K562 (cell line): ENCODE data around the gene DHRS11. TPM values are rescaled to one million over a fixed set of nuclear protein-coding genes. Genes with fewer than 3 reads are reported as not detected.

Experiments used
- BMI1 ChIP-seq: fragments of 150-350 bp; IDR thresholded peaks from 2 replicates; pipeline ENCODE4 v1.6.1; 2014; ENCODE audit warnings: low read length
- CREB1 ChIP-seq, 2 experiments: sonication (generic) in 1 of 2; formaldehyde crosslinking in 1 of 2; IDR thresholded peaks; 2 replicates each; pipeline versions ENCODE4 v1.6.1 to v1.8.0; 2012 to 2022; ENCODE audit warnings: inconsistent platforms in 1 of 2, mild to moderate bottlenecking in 1 of 2, missing genetic modification reagents in 1 of 2, moderate library complexity in 1 of 2
- CXXC5 ChIP-seq: fragments of 250-450 bp; sonication (Bioruptor Pico); IDR thresholded peaks from 2 replicates; pipeline ENCODE4 v1.8.0; 2022; ENCODE audit warnings: inconsistent platforms, mild to moderate bottlenecking, moderate library complexity
- E2F3 ChIP-seq: fragments of 250-450 bp; sonication (Bioruptor Pico); IDR thresholded peaks from 2 replicates; pipeline ENCODE4 v1.4.0; 2020; ENCODE audit warnings: mild to moderate bottlenecking
- GABPB2 ChIP-seq: fragments of 250-450 bp; sonication (Bioruptor Pico); conservative IDR thresholded peaks from 2 replicates; pipeline ENCODE4 v1.5.1; 2021; ENCODE audit warnings: mild to moderate bottlenecking
- ILF3 ChIP-seq: fragments of 450-650 bp; IDR thresholded peaks from 2 replicates; pipeline ENCODE4 v1.6.1; 2018; ENCODE audit warnings: antibody characterized with exemption, mild to moderate bottlenecking, moderate library complexity, borderline replicate concordance
- L3MBTL2 ChIP-seq: fragments of 450-650 bp; IDR thresholded peaks from 2 replicates; pipeline ENCODE4 v1.6.1; 2016; ENCODE audit warnings: mild to moderate bottlenecking, moderate library complexity
- MECOM ChIP-seq: fragments of 250-450 bp; sonication (Bioruptor Pico); IDR thresholded peaks from 2 replicates; pipeline ENCODE4 v1.8.0; 2022; ENCODE audit warnings: inconsistent platforms
- MEF2D ChIP-seq: conservative IDR thresholded peaks from 2 replicates; pipeline ENCODE4 v1.6.1; 2016; ENCODE audit warnings: low read depth, missing genetic modification characterization, missing compliant biosample characterization
- PCBP2 ChIP-seq: fragments of 200-400 bp; formaldehyde crosslinking; IDR thresholded peaks from 2 replicates; pipeline ENCODE4 v1.6.1; 2018; ENCODE audit warnings: low read length, low read depth, mild to moderate bottlenecking, moderate library complexity; ENCODE audit not compliant: poor library complexity, severe bottlenecking
- POLR2B ChIP-seq: fragments of 450-650 bp; IDR thresholded peaks from 2 replicates; pipeline ENCODE4 v1.6.1; 2018; ENCODE audit warnings: low read depth; ENCODE audit not compliant: partially characterized antibody
- RBM14 ChIP-seq: fragments of 200-400 bp; formaldehyde crosslinking; IDR thresholded peaks from 2 replicates; pipeline ENCODE4 v1.6.1; 2018; ENCODE audit warnings: low read depth, mild to moderate bottlenecking, low read length, moderate library complexity, borderline replicate concordance; ENCODE audit not compliant: insufficient read depth
- TEAD4 ChIP-seq, 2 experiments: sonication (generic) in 1 of 2; formaldehyde crosslinking in 1 of 2; IDR thresholded peaks; 2 replicates each; pipeline versions ENCODE4 v1.6.1 to v1.8.0; 2012 to 2022; ENCODE audit warnings: borderline replicate concordance in 1 of 2, inconsistent platforms in 1 of 2, low read length in 1 of 2, mild to moderate bottlenecking in 1 of 2, missing genetic modification reagents in 1 of 2
- ZNF140 ChIP-seq: fragments of 250-450 bp; sonication (Bioruptor Pico); IDR thresholded peaks from 2 replicates; pipeline ENCODE4 v1.8.0; 2021; ENCODE audit warnings: moderate library complexity, mild to moderate bottlenecking, inconsistent platforms
- ZNF507 ChIP-seq: conservative IDR thresholded peaks from 2 replicates; pipeline ENCODE4 v1.6.1; 2017; ENCODE audit warnings: missing genetic modification characterization, missing compliant biosample characterization
- polyA plus RNA-seq, 8 experiments: library from polyadenylated mRNA; depleted of rRNA in 4 of 8; stranded (reverse) in 5 of 8; unstranded in 3 of 8; fragments of >200 nt; fragmentation: Nextera tagmentation in 2 of 8; fragmentation: Illumina TruSeq in 1 of 8; extraction: Ambion mirVana in 2 of 8; extraction: Trizol in 1 of 8; gene quantifications; 2 replicates each; pipeline versions ENCODE4 v1.2.1 to v1.2.3, GENCODE V29; 2011 to 2014; ENCODE audit warnings: inconsistent platforms in 1 of 8, missing spikeins in 1 of 8
- total RNA-seq, 7 experiments: library from RNA; depleted of rRNA in 6 of 7; stranded (reverse); fragments of >200 nt in 6 of 7; fragmentation: Illumina TruSeq in 2 of 7; extraction: Trizol in 2 of 7; gene quantifications; 2 replicates each; pipeline versions ENCODE4 v1.2.1 to v1.2.3, GENCODE V29; 2011 to 2021; ENCODE audit warnings: low replicate concordance in 1 of 7
- TF ChIP-seq, protein P1 (sequence below): IDR thresholded peaks from 3 replicates; pipeline ENCODE4 v1.6.1; 2011; ENCODE audit warnings: borderline replicate concordance, mild to moderate bottlenecking, moderate library complexity; ENCODE audit not compliant: insufficient read length; ENCODE audit errors: extremely low read depth
- TF ChIP-seq, protein P2 (sequence below): sonication (generic); formaldehyde crosslinking; IDR thresholded peaks from 2 replicates; pipeline ENCODE4 v1.8.0; 2023; ENCODE audit warnings: missing genetic modification reagents, mild to moderate bottlenecking, borderline replicate concordance
- TF ChIP-seq, protein P3 (sequence below): sonication (generic); formaldehyde crosslinking; IDR thresholded peaks from 2 replicates; pipeline ENCODE4 v1.8.1; 2022; ENCODE audit warnings: missing genetic modification reagents

DHRS11 gene
- total and polyA plus RNA-seq, 9 of the 15 experiments (the other 6 are each of a cell fraction or from before 2014, with no cell fraction given): 15.2 to 123 (median 59.8) TPM

DNA sequence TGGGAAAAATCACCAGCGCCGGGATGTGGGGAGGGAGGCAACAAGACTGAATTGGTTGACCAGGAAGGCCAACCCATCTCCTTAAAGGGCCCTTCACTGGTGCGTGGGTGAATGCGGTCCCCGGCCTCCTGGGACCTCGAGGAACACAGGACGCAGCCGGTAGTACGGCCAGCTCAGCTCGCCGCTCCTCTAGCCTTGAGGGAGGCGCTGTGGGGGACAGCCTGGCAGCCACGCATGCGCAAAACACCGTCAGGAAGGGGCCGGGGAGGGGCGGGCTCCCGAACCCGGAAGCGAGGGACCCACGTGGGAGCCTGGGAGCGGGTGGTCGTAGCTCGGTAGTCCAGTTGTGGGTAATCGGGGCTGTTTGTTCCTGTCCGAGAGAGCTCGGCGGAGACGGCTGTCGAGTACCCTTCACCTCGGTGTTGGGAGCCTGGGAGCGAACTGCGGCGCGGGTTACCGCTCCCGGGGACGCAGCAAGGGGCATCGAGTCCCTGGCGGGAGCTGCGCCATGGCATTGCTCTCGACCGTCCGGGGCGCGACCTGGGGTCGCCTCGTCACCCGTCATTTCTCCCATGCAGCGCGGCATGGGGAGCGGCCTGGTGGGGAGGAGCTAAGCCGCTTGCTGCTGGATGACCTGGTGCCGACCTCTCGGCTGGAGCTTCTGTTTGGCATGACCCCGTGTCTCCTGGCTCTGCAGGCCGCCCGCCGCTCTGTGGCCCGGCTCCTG is 9.8 kb downstream of the DHRS11 start, which contains the start of gene MRM1 (continued):
- TF ChIP-seq BMI1: no peak
- no peak for TF ChIP-seq MEF2D
- no peak for TF ChIP-seq MECOM (CRISPR knock-in tag)
- TF ChIP-seq ILF3: no peak
- TF ChIP-seq CREB1 (IDR thresholded peaks at IDR 0.05): peak; percentile 64; the same call in 1 of the 2 replicates
- no peak for TF ChIP-seq CREB1 (CRISPR knock-in tag; IDR thresholded peaks at IDR 0.05)
- no peak for TF ChIP-seq TEAD4 (IDR thresholded peaks at IDR 0.05; ENCODE audit: low read length)
- TF ChIP-seq TEAD4 (CRISPR knock-in tag; IDR thresholded peaks at IDR 0.05; ENCODE audit: borderline replicate concordance): no peak
- no peak for TF ChIP-seq PCBP2
- TF ChIP-seq, protein P1, sequence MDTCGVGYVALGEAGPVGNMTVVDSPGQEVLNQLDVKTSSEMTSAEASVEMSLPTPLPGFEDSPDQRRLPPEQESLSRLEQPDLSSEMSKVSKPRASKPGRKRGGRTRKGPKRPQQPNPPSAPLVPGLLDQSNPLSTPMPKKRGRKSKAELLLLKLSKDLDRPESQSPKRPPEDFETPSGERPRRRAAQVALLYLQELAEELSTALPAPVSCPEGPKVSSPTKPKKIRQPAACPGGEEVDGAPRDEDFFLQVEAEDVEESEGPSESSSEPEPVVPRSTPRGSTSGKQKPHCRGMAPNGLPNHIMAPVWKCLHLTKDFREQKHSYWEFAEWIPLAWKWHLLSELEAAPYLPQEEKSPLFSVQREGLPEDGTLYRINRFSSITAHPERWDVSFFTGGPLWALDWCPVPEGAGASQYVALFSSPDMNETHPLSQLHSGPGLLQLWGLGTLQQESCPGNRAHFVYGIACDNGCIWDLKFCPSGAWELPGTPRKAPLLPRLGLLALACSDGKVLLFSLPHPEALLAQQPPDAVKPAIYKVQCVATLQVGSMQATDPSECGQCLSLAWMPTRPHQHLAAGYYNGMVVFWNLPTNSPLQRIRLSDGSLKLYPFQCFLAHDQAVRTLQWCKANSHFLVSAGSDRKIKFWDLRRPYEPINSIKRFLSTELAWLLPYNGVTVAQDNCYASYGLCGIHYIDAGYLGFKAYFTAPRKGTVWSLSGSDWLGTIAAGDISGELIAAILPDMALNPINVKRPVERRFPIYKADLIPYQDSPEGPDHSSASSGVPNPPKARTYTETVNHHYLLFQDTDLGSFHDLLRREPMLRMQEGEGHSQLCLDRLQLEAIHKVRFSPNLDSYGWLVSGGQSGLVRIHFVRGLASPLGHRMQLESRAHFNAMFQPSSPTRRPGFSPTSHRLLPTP: no peak
- TF ChIP-seq ZNF507 (tag): no peak
- TF ChIP-seq, protein P2, sequence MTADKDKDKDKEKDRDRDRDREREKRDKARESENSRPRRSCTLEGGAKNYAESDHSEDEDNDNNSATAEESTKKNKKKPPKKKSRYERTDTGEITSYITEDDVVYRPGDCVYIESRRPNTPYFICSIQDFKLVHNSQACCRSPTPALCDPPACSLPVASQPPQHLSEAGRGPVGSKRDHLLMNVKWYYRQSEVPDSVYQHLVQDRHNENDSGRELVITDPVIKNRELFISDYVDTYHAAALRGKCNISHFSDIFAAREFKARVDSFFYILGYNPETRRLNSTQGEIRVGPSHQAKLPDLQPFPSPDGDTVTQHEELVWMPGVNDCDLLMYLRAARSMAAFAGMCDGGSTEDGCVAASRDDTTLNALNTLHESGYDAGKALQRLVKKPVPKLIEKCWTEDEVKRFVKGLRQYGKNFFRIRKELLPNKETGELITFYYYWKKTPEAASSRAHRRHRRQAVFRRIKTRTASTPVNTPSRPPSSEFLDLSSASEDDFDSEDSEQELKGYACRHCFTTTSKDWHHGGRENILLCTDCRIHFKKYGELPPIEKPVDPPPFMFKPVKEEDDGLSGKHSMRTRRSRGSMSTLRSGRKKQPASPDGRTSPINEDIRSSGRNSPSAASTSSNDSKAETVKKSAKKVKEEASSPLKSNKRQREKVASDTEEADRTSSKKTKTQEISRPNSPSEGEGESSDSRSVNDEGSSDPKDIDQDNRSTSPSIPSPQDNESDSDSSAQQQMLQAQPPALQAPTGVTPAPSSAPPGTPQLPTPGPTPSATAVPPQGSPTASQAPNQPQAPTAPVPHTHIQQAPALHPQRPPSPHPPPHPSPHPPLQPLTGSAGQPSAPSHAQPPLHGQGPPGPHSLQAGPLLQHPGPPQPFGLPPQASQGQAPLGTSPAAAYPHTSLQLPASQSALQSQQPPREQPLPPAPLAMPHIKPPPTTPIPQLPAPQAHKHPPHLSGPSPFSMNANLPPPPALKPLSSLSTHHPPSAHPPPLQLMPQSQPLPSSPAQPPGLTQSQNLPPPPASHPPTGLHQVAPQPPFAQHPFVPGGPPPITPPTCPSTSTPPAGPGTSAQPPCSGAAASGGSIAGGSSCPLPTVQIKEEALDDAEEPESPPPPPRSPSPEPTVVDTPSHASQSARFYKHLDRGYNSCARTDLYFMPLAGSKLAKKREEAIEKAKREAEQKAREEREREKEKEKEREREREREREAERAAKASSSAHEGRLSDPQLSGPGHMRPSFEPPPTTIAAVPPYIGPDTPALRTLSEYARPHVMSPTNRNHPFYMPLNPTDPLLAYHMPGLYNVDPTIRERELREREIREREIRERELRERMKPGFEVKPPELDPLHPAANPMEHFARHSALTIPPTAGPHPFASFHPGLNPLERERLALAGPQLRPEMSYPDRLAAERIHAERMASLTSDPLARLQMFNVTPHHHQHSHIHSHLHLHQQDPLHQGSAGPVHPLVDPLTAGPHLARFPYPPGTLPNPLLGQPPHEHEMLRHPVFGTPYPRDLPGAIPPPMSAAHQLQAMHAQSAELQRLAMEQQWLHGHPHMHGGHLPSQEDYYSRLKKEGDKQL (CRISPR knock-in tag): no peak
- TF ChIP-seq CXXC5 (CRISPR knock-in tag): peak; percentile 59
- TF ChIP-seq GABPB2 (CRISPR knock-in tag): no peak
- peak; percentile 77 for TF ChIP-seq L3MBTL2
- TF ChIP-seq ZNF140 (CRISPR knock-in tag): no peak
- TF ChIP-seq POLR2B: peak; percentile 86
- no peak for TF ChIP-seq RBM14
- TF ChIP-seq, protein P3, sequence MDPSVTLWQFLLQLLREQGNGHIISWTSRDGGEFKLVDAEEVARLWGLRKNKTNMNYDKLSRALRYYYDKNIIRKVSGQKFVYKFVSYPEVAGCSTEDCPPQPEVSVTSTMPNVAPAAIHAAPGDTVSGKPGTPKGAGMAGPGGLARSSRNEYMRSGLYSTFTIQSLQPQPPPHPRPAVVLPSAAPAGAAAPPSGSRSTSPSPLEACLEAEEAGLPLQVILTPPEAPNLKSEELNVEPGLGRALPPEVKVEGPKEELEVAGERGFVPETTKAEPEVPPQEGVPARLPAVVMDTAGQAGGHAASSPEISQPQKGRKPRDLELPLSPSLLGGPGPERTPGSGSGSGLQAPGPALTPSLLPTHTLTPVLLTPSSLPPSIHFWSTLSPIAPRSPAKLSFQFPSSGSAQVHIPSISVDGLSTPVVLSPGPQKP (CRISPR knock-in tag): no peak
- TF ChIP-seq E2F3 (CRISPR knock-in tag): 0 out of 2 replicates have a peak, but pooled peaks have one; percentile 37
